ENCODE results near the gene TBPL2. TPM values are rescaled to one million over a fixed set of nuclear protein-coding genes. Genes with fewer than 3 reads are reported as not detected.

The TBPL2 gene
- total RNA-seq, 1 donor from 2014 or later, result not detected

DNA sequence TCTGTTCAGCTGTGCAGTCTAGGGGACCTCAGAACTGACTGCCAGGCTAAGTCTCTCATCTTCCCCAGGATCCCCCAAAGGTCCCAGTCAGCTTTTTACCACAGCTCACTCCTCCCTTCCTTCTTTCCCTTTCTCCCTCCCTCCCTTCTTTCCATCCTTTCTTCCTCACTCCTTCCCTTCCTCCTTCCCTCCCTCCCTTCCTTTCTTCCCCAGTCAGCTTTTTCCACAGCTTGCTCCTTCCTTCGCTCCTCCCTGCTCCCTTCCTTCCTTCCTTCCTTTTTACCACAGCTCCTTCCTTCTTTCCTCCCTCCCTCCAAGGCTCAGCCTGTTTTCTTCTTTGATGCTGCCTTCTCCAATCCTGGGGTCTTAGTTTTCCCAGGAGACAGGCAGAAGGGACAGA is 68.0 kb downstream of the TBPL2 start:
- TF ChIP-seq, protein P1, sequence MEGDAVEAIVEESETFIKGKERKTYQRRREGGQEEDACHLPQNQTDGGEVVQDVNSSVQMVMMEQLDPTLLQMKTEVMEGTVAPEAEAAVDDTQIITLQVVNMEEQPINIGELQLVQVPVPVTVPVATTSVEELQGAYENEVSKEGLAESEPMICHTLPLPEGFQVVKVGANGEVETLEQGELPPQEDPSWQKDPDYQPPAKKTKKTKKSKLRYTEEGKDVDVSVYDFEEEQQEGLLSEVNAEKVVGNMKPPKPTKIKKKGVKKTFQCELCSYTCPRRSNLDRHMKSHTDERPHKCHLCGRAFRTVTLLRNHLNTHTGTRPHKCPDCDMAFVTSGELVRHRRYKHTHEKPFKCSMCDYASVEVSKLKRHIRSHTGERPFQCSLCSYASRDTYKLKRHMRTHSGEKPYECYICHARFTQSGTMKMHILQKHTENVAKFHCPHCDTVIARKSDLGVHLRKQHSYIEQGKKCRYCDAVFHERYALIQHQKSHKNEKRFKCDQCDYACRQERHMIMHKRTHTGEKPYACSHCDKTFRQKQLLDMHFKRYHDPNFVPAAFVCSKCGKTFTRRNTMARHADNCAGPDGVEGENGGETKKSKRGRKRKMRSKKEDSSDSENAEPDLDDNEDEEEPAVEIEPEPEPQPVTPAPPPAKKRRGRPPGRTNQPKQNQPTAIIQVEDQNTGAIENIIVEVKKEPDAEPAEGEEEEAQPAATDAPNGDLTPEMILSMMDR (conservative IDR thresholded peaks at IDR 0.05; ENCODE audit: low read depth, low read length), result no peak
- DNase-seq (ENCODE audit: low read depth), result no peak
- no peak overlapping the region for H3K4me3 ChIP-seq (ENCODE audit: low read depth, low read length)

DNA sequence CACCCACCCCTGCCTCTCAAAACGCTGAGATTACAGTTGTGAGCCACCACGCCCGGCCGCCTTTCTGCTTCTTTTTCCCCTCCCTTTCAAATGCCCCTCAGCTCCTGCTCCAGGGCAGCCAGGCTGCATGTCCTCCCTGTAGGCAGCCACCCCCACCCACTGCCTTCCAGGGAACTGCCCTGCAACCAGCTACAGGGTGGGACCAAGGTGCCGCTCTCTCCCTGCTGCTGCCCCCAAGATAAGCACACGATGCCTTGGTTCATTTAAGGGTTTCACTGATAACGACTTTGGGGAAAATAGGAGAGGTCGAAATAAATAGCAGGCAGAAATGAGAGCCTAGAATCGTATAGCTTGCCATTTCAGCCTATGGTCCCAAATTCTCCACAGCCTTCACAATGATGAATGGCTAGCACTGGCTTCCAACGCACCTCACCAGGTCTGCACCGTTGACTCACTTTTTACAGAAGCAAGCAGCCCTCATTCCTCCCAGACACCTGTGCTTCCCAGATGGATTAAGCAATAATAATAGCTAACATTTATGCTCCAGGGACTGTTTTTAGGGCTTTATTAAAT is 69.4 kb downstream of the TBPL2 start:
- no peak for DNase-seq (ENCODE audit: low read depth)
- TF ChIP-seq, protein P1 (conservative IDR thresholded peaks at IDR 0.05; ENCODE audit: low read depth, low read length), result no peak
- H3K4me3 ChIP-seq (ENCODE audit: low read depth, low read length), result no peak overlapping the region

DNA sequence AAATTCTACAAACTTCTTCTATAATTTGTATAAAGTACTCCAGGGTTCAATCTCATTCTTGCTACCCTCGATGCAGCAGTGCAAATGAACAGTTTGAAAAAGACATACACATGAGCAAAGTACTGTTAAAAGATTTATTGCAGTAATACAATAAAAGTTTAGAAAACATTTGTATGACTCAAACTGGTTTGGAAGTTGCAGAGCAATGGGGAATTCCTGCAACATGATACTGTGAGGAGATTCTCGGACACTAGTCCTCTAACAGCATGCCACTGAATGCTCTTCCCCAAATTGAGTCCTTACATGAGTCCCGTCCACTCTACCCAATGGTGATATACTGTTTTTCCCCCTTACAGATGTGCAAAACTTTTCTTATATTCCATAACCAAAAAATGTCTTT is 74.1 kb downstream of the TBPL2 start:
- DNase-seq (ENCODE audit: low read depth), result no peak
- TF ChIP-seq, protein P1 (conservative IDR thresholded peaks at IDR 0.05; ENCODE audit: low read depth, low read length), result no peak
- no peak overlapping the region for H3K4me3 ChIP-seq (ENCODE audit: low read depth, low read length)

Other genes starting within 250 kb of the TBPL2 start
- gene DLGAP5, start 249.0 kb downstream of the TBPL2 start, total RNA-seq, result 58.4 and 68.8 TPM in 2 replicates
- gene FBXO34, start 169.2 kb downstream of the TBPL2 start, total RNA-seq, result 14.8 and 21.3 TPM in 2 replicates
- 5.0 and 5.1 TPM in 2 replicates for gene ATG14, start 28.8 kb downstream of the TBPL2 start, total RNA-seq
- 146 and 165 TPM in 2 replicates for gene KTN1, start 139.6 kb upstream of the TBPL2 start, total RNA-seq

Data from epithelial cell of proximal tubule (primary cell).